Immature natural killer cell (primary cell): ENCODE measurements around the gene FNDC3B. TPM values are rescaled to one million over a fixed set of nuclear protein-coding genes. Genes with fewer than 3 reads are reported as not detected.
"Not testable (repeated sequence)": the region's sequence is repeated elsewhere in the genome, so short reads cannot be mapped to it uniquely, and the experiment has no call there.

Experiments used
- DNase-seq, 3 donors: peaks; one replicate each; pipeline ENCODE4 v3.0.0; 2022; ENCODE audit warnings: mixed read lengths in 1 of 3
- H3K27ac Mint-ChIP-seq, 6 donors: one replicate each; pipeline ENCODE4 v1.8.0; 2020; ENCODE audit warnings: mixed read lengths in 6 of 6, mild to moderate bottlenecking in 5 of 6, inconsistent platforms in 4 of 6, moderate library complexity in 3 of 6
- H3K27me3 Mint-ChIP-seq, 3 donors: one replicate each; pipeline ENCODE4 v1.8.0; 2020 to 2021; ENCODE audit warnings: low read depth in 3 of 3, mild to moderate bottlenecking in 3 of 3, mixed read lengths in 3 of 3, moderate library complexity in 3 of 3, inconsistent platforms in 1 of 3
- H3K36me3 Mint-ChIP-seq, 3 donors: one replicate each; pipeline ENCODE4 v1.8.0; 2020; ENCODE audit warnings: mixed read lengths in 3 of 3, inconsistent platforms in 2 of 3, mild to moderate bottlenecking in 2 of 3
- H3K4me1 Mint-ChIP-seq, 2 donors: one replicate each; pipeline ENCODE4 v1.8.0; 2020; ENCODE audit warnings: inconsistent platforms in 2 of 2, mild to moderate bottlenecking in 2 of 2, mixed read lengths in 2 of 2, moderate library complexity in 1 of 2
- H3K4me3 Mint-ChIP-seq, 5 donors: one replicate each; pipeline ENCODE4 v1.8.0; 2020; ENCODE audit warnings: mild to moderate bottlenecking in 5 of 5, mixed read lengths in 5 of 5, inconsistent platforms in 3 of 5, moderate library complexity in 3 of 5
- H3K9me3 Mint-ChIP-seq, 6 donors: one replicate each; pipeline ENCODE4 v1.8.0; 2020; ENCODE audit warnings: mild to moderate bottlenecking in 6 of 6, mixed read lengths in 6 of 6, inconsistent platforms in 4 of 6, moderate library complexity in 3 of 6
- polyA plus RNA-seq, 3 donors: library from polyadenylated mRNA; unstranded; fragments of 300-500 nt; fragmentation: Illumina TruSeq; gene quantifications; one replicate each; pipeline ENCODE4 v1.2.3, GENCODE V29; 2021

Gene FNDC3B
- 10 to 100 TPM; 19.7 to 46.1 (median 24.4) TPM for polyA plus RNA-seq

- peak within 1 kb of the TSS; percentile 93 to 99 (median 98) for H3K27ac Mint-ChIP-seq
- peaks cover 0 to 4% (median 0%) of the 10 kb centered on the region in 3 donors for H3K36me3 Mint-ChIP-seq
- peaks cover 78 to 86% of the 10 kb centered on the region in 2 donors for H3K4me1 Mint-ChIP-seq
- H3K4me3 Mint-ChIP-seq, result peak within 1 kb of the TSS; percentile 97 to 99 (median 98)
- no peaks in the 10 kb centered on the region for H3K9me3 Mint-ChIP-seq
- peak; percentile 91 to 93 (median 92) for DNase-seq
- H3K27me3 Mint-ChIP-seq, result peaks cover 3 to 15% (median 11%) of the 10 kb centered on the region in 3 donors
Observed at GRCh38 chr3:172039436-172040077, at the start of gene FNDC3B. FNDC3B (plus strand) TSS chr3:172039578; CDS start chr3:172112480, 72,902 bp downstream.

GRCh38 chr3:171990239-171990638, 49.1 kb upstream of the FNDC3B start:
- peaks cover 11 to 17% of the 10 kb centered on the region in 2 donors for H3K4me1 Mint-ChIP-seq
- not testable (repeated sequence) for H3K36me3 Mint-ChIP-seq, H3K4me3 Mint-ChIP-seq, DNase-seq, H3K27me3 Mint-ChIP-seq, H3K27ac Mint-ChIP-seq, H3K9me3 Mint-ChIP-seq

GRCh38 chr3:171991166-171991565, 48.2 kb upstream of the FNDC3B start:
- Mint-ChIP-seq H3K36me3 (peaks cover 0 to 7% (median 0%) of the 10 kb centered on the region in 3 donors), H3K9me3 (peaks cover 0 to 3% (median 3%) of the 10 kb centered on the region in 6 donors), H3K4me1 (peaks cover 7 to 8% of the 10 kb centered on the region in 2 donors), H3K27ac (no peak overlapping the region), H3K27me3 (peaks cover 0 to 3% (median 0%) of the 10 kb centered on the region in 3 donors), H3K4me3 (no peak overlapping the region)
- DNase-seq, result no peak

- H3K4me1 Mint-ChIP-seq, result peaks cover 0 to 3% of the 10 kb centered on the region in 2 donors
Observed at GRCh38 chr3:171994646-171995428, 44.5 kb upstream of the FNDC3B start.

DNA sequence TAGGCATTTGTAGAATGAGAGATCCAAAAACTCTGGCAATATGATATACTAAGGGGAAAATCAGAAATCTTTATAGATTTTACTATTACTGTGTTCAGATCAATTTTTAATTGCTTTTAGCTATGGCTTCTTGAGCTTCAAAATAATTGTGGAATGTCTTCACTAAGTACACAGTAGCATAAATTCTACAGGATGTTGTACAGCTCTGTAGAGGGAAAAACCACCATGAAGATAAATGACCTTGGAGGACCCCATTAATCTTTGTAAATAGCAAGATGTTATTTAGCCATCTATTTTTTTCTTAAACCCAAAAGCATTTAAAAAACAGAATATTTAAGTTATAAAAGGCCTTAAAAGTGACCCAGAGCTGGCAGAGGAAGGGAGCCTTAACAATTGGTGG, 43.9 kb upstream of the FNDC3B start:
- DNase-seq, result no peak
- Mint-ChIP-seq H3K27ac (no peak overlapping the region), H3K36me3 (peaks cover 0 to 17% (median 0%) of the 10 kb centered on the region in 3 donors), H3K27me3 (peaks cover 0 to 3% (median 0%) of the 10 kb centered on the region in 3 donors), H3K4me3 (no peak overlapping the region), H3K4me1 (peaks cover 0 to 3% of the 10 kb centered on the region in 2 donors), H3K9me3 (peaks cover 0 to 9% (median 7%) of the 10 kb centered on the region in 6 donors)

More at GRCh38 chr3:171994646-171995428, 44.5 kb upstream of the FNDC3B start:
- H3K9me3 Mint-ChIP-seq, result peaks cover 0 to 9% (median 7%) of the 10 kb centered on the region in 6 donors
- no peak overlapping the region for H3K4me3 Mint-ChIP-seq
- peaks cover 0 to 17% (median 0%) of the 10 kb centered on the region in 3 donors for H3K36me3 Mint-ChIP-seq
- H3K27ac Mint-ChIP-seq, result no peak overlapping the region
- DNase-seq, result no peak
- peaks cover 0 to 3% (median 0%) of the 10 kb centered on the region in 3 donors for H3K27me3 Mint-ChIP-seq

DNA sequence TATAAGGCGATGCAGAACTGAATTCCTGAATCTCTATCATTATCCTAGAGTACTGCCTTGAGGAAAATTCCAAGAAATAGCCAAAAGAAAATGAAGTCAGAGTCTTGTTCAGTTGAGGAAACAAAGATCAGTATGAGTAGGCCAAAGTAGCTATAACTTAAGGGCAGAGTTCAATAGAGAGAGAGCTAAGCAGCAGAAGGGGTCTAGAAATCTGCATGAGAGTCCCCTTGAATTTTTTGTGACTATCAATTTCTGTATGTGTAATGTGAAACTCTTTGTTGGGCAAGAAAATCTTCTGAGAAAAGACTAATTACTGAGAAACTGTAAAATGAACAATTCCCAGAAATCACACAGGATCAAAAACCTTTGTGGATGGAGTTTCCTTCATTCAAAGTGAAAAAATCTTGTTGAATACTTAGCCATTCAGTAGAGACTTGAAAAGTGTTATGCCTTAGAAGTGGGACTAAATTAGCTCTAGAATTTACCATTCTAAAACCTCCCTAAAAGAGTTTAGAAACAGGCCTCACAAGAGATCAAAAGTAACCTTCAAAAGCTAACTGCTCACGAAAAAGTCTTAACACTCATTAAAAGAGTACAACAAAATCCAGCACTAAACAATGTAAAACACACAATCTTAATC, 43.1 kb upstream of the FNDC3B start:
- Mint-ChIP-seq H3K4me3 (no peak overlapping the region), H3K27ac (no peak overlapping the region), H3K4me1 (peaks cover 0 to 3% of the 10 kb centered on the region in 2 donors), H3K27me3 (peaks cover 0 to 3% (median 0%) of the 10 kb centered on the region in 3 donors), H3K36me3 (peaks cover 0 to 17% (median 0%) of the 10 kb centered on the region in 3 donors), H3K9me3 (peaks cover 0 to 10% (median 7%) of the 10 kb centered on the region in 6 donors)
- DNase-seq, result no peak

DNA sequence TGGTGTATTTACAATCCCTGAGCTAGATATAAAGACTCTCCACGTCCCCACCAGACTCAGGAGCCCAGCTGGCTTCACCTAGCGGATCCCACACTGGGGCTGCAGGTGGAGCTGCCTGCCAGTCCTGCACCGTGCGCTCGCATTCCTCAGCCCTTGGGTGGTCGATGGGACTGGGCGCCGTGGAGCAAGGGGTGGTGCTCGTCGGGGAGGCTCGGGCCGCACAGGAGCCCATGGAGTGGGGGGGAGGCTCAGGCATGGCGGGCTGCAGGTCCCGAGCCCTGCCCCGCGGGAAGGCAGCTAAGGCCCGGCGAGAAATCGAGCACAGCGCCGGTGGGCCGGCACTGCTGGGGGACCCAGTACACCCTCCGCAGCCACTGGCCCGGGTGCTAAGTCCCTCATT, 40.6 kb upstream of the FNDC3B start:
- not testable (repeated sequence) for H3K27ac Mint-ChIP-seq, H3K9me3 Mint-ChIP-seq, H3K4me1 Mint-ChIP-seq, DNase-seq, H3K27me3 Mint-ChIP-seq, H3K4me3 Mint-ChIP-seq
- H3K36me3 Mint-ChIP-seq, result peaks cover 0 to 17% (median 0%) of the 10 kb centered on the region in 3 donors

DNA sequence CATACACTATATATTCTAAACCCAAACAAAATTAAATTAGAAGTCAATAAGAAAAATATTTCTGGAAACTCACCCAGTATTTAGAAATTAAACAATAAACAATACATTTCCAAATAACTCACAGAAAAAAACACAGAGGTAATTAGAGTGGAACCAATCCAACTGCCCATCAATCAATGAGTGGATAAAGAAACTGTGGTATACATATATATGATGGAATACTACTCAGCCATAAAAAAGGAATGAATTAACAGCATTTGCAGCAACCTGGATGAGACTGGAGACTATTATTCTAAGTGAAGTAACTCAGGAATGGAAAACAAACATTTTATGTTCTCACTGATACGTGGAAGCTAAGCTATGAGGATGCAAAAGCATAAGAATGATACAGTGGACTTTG, 37.8 kb upstream of the FNDC3B start:
- not testable (repeated sequence) for H3K4me1 Mint-ChIP-seq, H3K9me3 Mint-ChIP-seq, H3K4me3 Mint-ChIP-seq, DNase-seq, H3K27me3 Mint-ChIP-seq, H3K27ac Mint-ChIP-seq, H3K36me3 Mint-ChIP-seq

GRCh38 chr3:172002512-172003078, 36.8 kb upstream of the FNDC3B start:
- Mint-ChIP-seq H3K4me1 (no peaks in the 10 kb centered on the region), H3K36me3 (peaks cover 0 to 3% (median 0%) of the 10 kb centered on the region in 3 donors), H3K9me3 (peaks cover 0 to 4% (median 0%) of the 10 kb centered on the region in 6 donors), H3K27me3 (no peaks in the 10 kb centered on the region), H3K4me3 (no peak overlapping the region), H3K27ac (no peak overlapping the region)
- no peak for DNase-seq

GRCh38 chr3:172003146-172003545, 36.2 kb upstream of the FNDC3B start:
- Mint-ChIP-seq H3K27ac (no peak overlapping the region), H3K9me3 (peaks cover 0 to 1% (median 0%) of the 10 kb centered on the region in 6 donors)

DNA sequence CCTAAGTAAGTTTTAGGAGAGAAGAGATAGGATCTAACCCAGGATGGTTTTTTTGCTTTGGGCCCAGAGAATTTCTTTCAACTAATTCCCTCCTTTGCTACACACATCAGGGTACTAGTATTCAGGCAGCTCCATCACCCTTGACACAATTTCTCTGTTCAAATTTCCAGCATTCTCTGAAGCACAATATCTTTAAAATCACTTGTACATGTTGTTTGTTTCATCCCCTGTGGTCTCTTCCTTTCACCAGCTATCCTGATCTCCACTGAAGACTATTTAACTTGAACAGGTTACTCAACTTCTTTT, 32.4 kb upstream of the FNDC3B start:
- Mint-ChIP-seq H3K4me1 (peaks cover 0 to 2% of the 10 kb centered on the region in 2 donors), H3K36me3 (peaks cover 0 to 3% (median 0%) of the 10 kb centered on the region in 3 donors), H3K27me3 (no peaks in the 10 kb centered on the region), H3K9me3 (no peaks in the 10 kb centered on the region), H3K27ac (no peak overlapping the region), H3K4me3 (no peak overlapping the region)
- DNase-seq, result no peak

More at GRCh38 chr3:172003146-172003545, 36.2 kb upstream of the FNDC3B start:
- no peak overlapping the region for H3K4me3 Mint-ChIP-seq
- H3K36me3 Mint-ChIP-seq, result peaks cover 0 to 3% (median 0%) of the 10 kb centered on the region in 3 donors
- no peaks in the 10 kb centered on the region for H3K27me3 Mint-ChIP-seq
- H3K4me1 Mint-ChIP-seq, result no peaks in the 10 kb centered on the region
- no peak for DNase-seq

GRCh38 chr3:172009803-172010202, 29.6 kb upstream of the FNDC3B start:
- H3K36me3 Mint-ChIP-seq, result no peaks in the 10 kb centered on the region

GRCh38 chr3:172012775-172013174, 26.6 kb upstream of the FNDC3B start:
- Mint-ChIP-seq H3K27ac (peak overlapping the region in 1 of 6 donors; percentile 5), H3K9me3 (no peaks in the 10 kb centered on the region), H3K27me3 (peaks cover 0 to 2% (median 0%) of the 10 kb centered on the region in 3 donors), H3K4me3 (no peak overlapping the region), H3K4me1 (peaks cover 0 to 2% of the 10 kb centered on the region in 2 donors), H3K36me3 (peaks cover 0 to 3% (median 0%) of the 10 kb centered on the region in 3 donors)
- no peak for DNase-seq

More at GRCh38 chr3:172009803-172010202, 29.6 kb upstream of the FNDC3B start:
- Mint-ChIP-seq H3K4me3 (no peak overlapping the region), H3K27me3 (no peaks in the 10 kb centered on the region), H3K4me1 (peaks cover 0 to 2% of the 10 kb centered on the region in 2 donors), H3K9me3 (no peaks in the 10 kb centered on the region), H3K27ac (no peak overlapping the region)
- DNase-seq, result no peak
